ENCODE measurements around the gene ZBTB46. TPM values are rescaled to one million over a fixed set of nuclear protein-coding genes. Genes with fewer than 3 reads are reported as not detected.
"Not testable (repeated sequence)": the region's sequence is repeated elsewhere in the genome, so short reads cannot be mapped to it uniquely, and the experiment has no call there.

The ZBTB46 gene
- total RNA-seq, 1 donor from 2014 or later = 11.6 TPM

DNA sequence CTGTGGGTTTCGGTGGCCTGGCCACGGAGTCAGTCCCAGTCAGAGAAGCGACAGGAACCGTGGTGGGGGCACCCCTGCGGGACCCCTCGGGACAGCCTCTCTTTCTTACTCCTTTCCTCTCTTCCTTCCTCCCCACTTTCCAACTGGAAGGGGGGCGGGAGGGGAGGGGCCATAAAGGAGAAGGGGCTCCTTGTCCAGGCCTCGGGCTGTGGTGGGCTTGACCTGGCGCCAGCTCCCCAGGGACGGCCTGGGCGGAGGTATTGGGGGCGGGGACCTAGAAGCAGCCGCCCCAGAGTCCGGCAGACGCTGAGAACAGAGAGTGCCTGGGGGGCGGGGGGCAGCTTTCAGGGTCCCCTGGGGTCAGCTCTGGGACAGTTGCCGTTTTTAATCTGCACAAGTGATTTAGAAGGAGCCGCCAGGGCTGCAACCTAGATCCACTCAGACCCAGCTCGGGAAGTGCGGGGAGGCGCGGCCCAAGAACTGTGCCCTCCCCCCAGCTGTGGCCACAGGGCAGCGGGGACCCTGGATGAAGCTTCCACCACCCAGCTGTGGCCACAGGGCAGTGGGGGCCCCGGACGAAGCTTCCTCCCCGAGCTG is 23.8 kb upstream of the ZBTB46 start:
- Mint-ChIP-seq H3K4me1 (peaks cover 30% of the 10 kb centered on the region), H3K36me3 (no peaks in the 10 kb centered on the region), H3K4me3 (no peak overlapping the region), H3K27me3 (ENCODE audit: low read depth) (peaks cover 2% of the 10 kb centered on the region), H3K27ac (no peak overlapping the region), H3K9me3 (no peaks in the 10 kb centered on the region)
- no peak for DNase-seq (ENCODE audit: low spot score in 2 of 2, unreplicated experiment in 2 of 2)
- TF ChIP-seq, protein P1, sequence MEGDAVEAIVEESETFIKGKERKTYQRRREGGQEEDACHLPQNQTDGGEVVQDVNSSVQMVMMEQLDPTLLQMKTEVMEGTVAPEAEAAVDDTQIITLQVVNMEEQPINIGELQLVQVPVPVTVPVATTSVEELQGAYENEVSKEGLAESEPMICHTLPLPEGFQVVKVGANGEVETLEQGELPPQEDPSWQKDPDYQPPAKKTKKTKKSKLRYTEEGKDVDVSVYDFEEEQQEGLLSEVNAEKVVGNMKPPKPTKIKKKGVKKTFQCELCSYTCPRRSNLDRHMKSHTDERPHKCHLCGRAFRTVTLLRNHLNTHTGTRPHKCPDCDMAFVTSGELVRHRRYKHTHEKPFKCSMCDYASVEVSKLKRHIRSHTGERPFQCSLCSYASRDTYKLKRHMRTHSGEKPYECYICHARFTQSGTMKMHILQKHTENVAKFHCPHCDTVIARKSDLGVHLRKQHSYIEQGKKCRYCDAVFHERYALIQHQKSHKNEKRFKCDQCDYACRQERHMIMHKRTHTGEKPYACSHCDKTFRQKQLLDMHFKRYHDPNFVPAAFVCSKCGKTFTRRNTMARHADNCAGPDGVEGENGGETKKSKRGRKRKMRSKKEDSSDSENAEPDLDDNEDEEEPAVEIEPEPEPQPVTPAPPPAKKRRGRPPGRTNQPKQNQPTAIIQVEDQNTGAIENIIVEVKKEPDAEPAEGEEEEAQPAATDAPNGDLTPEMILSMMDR (IDR thresholded peaks at IDR 0.05; ENCODE audit: unreplicated experiment) = no peak

- Mint-ChIP-seq H3K4me3 (no peak overlapping the region), H3K27me3 (ENCODE audit: low read depth) (peaks cover 2% of the 10 kb centered on the region), H3K4me1 (peaks cover 30% of the 10 kb centered on the region), H3K9me3 (no peaks in the 10 kb centered on the region), H3K36me3 (no peaks in the 10 kb centered on the region), H3K27ac (no peak overlapping the region)
- TF ChIP-seq, protein P1 (IDR thresholded peaks at IDR 0.05; ENCODE audit: unreplicated experiment) = no peak
- DNase-seq (ENCODE audit: low spot score in 2 of 2, unreplicated experiment in 2 of 2) = no peak
Measured at GRCh38 chr20:63854069-63854765, 23.2 kb upstream of the ZBTB46 start.

GRCh38 chr20:63853733-63854068 is 22.6 kb upstream of the ZBTB46 start:
- not testable (repeated sequence) for H3K9me3 Mint-ChIP-seq; H3K4me3 Mint-ChIP-seq; H3K27me3 Mint-ChIP-seq (ENCODE audit: low read depth); DNase-seq (ENCODE audit: low spot score in 2 of 2, unreplicated experiment in 2 of 2); H3K27ac Mint-ChIP-seq; H3K36me3 Mint-ChIP-seq
- H3K4me1 Mint-ChIP-seq = peaks cover 25% of the 10 kb centered on the region

GRCh38 chr20:63851548-63851943 is 20.5 kb upstream of the ZBTB46 start:
- not testable (repeated sequence) for H3K4me3 Mint-ChIP-seq; H3K36me3 Mint-ChIP-seq; H3K27ac Mint-ChIP-seq; H3K9me3 Mint-ChIP-seq; H3K4me1 Mint-ChIP-seq; H3K27me3 Mint-ChIP-seq (ENCODE audit: low read depth); DNase-seq (ENCODE audit: low spot score in 2 of 2, unreplicated experiment in 2 of 2)

DNA sequence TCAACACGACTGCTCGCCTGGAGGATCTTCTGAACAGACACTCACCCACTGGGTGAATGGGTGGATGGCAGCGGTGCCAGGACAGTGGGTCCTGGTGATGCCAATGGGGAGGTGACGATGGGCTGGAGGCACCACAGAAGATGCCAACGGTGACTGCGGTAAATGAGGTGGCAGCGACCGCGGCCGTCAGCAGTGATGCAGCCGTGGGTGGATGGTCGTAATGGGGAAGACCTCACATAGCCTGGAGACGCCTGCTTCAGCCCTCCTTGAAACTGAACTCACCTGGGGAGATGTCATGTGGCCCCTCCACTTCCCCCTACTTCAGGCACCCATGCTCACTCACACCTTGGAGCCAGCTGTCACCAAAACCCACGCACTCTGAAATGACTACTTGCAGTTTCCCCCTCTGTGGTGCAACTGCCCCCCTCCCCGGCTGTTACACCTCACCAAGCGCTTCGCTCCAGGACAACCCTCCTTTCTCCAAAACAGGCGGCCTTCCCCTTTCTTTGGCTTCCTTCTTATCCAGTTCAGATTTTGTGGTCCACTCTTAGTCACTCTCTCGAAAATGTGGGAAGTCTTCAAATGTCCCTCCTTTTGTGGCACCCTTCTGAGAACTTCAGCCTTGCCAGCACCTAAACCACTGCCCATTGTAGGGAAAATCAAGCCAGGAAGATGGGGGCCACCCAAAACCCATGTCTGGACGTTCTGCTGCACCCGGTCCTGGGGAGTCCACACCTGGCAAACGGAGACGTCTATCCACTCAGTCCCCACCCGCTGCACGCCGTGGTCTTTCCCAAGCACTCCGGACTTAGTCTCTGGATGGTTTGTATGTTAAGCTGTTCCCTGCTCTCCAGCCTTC is 19.9 kb upstream of the ZBTB46 start:
- Mint-ChIP-seq H3K27me3 (ENCODE audit: low read depth) (peaks cover 2% of the 10 kb centered on the region), H3K9me3 (no peaks in the 10 kb centered on the region), H3K36me3 (no peaks in the 10 kb centered on the region), H3K4me3 (no peak overlapping the region), H3K4me1 (peaks cover 6% of the 10 kb centered on the region), H3K27ac (no peak overlapping the region)
- TF ChIP-seq, protein P1 (IDR thresholded peaks at IDR 0.05; ENCODE audit: unreplicated experiment) = no peak
- DNase-seq (ENCODE audit: low spot score in 2 of 2, unreplicated experiment in 2 of 2) = no peak

DNA sequence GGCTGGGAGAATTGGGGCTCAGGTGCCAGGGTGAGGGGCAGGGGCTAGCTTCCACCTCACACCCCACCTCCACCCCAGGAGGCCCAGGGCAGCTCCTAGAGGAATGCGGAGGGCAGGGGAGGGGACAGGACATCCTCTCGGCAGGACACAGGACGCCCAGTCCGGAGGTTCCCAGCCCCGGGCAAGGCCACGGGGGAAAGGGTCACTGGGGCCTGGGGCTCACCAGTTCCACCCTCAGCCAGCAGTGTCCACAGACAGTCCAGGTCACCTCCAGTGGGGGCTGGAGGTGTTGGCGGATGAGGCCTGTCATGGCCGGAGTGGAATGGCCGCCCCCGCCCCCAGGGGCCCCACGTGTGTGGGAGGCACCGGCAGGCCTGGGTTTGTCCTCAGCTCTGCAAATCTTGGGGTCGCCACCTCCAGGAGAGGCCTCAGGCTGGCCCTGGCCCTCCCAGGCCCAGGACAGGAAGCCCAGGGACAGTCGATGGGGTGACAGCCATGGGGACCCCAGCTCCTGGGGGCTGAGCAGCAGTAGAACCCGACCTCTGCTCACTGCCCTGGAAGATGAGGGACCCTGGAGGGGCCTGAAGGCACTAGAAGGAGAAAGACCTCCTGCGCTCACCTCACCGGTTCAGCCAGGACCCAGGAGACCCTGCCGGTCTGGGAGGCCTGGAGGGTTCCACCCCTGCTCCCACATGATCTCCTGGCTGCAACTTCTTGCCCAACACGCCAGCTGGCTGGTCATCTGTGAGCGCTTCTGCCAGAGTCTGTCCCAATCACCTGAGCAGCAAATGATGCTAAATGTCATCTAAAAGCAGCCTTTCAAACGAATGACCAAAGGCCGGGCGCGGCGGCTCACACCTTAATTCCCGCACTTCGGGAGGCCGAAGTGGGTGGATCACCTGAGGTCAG is 17.2 kb upstream of the ZBTB46 start:
- Mint-ChIP-seq H3K4me1 (peaks cover 4% of the 10 kb centered on the region), H3K27ac (no peak overlapping the region), H3K4me3 (no peak overlapping the region), H3K27me3 (ENCODE audit: low read depth) (peaks cover 2% of the 10 kb centered on the region), H3K9me3 (no peaks in the 10 kb centered on the region), H3K36me3 (no peaks in the 10 kb centered on the region)
- TF ChIP-seq, protein P1 (IDR thresholded peaks at IDR 0.05; ENCODE audit: unreplicated experiment) = no peak
- DNase-seq (ENCODE audit: low spot score in 2 of 2, unreplicated experiment in 2 of 2) = no peak

Measured in mesothelial cell of epicardium (in vitro differentiated cells).